Measurements from ENCODE around the gene MDP1.

MDP1 gene

DNA sequence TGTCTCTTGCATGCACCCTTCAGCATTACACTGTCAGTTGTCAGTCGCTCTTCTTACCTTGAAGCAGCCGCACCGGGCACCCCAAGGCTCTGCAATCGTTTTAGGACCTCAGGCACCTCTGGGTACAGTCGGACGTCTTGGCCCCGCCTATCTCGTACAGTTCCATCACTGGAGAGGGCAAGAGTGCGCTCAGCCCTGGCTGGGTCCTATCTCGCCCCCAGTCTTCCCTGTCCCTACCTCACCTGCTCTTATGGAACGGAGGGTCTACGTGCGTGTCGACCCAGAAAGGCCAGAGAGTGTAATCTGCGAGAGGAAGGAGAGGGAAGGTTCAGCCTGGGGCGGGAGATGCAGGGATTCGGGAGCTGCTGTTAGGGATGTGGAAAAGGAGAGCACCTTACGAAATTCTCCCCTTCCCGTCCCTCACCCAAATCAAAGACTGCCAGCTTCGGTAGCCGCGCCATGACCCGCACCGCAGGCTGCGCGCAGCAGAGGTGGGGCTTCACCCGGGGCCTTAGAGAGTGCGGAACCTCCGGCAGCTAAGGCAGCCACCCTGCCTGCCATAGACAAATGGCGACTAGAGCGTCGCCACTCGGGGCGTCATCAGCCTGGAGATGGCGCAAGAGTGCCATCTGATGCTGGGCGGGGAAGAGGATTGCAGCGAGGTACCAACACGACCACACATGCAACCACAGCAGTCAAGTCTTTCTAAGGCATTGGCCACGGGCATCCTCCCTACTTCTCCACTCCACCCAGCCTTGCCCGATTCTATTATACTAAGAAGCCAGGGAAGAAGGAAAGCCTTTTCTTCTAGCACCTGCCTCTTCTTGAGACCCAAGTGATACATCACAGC is at the start of gene MDP1:
MDP1 (minus strand) TSS at position 572 of the 850 bp plus-strand sequence; CDS start at position 461, 111 bp downstream.
- DNase-seq (ENCODE audit: extremely low read depth in 1 of 2, low read depth in 1 of 2) = peak; percentile 62 to 83

DNA sequence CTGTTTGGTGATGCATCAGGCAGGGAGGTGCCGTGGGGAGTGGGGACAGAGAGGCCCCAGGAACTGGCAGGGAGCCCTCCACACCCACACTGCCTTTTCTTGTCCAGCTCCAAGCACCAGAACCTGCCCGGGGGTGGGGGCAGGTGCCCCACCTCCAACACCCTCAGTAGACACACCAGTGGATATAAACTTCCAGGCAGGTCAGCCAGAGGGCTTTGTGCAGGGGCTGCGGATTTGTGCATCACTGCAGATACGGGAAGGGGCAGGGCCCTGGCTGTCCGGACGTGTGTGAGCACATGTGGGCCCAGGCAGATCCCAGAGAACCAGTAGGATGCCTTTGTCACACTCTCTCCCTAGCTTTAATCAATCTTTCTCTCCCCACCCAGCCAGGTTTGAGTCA is 48.4 kb upstream of the MDP1 start:
- DNase-seq (ENCODE audit: extremely low read depth in 1 of 2, low read depth in 1 of 2) = no peak

DNA sequence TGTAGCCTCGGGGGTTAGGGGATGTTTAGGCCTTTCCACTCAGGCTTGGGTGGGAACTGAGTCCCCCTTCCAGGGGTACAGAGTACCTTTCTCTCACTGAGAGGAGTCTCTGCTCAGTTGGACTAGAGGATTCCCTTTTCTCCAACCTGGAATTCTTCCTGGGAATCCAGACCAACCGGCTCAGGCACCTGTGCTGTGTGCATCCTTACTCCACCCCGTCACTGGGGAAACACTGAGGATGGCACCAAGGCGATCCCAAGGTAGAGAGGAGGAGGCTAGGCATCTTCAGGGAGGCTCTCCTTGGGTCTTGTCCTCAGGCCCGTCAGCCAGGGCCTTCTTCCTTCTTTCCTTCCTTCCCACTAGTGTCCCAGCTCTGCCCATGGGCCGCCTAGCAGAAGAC is 48.0 kb upstream of the MDP1 start:
- no peak for DNase-seq (ENCODE audit: extremely low read depth in 1 of 2, low read depth in 1 of 2)

DNA sequence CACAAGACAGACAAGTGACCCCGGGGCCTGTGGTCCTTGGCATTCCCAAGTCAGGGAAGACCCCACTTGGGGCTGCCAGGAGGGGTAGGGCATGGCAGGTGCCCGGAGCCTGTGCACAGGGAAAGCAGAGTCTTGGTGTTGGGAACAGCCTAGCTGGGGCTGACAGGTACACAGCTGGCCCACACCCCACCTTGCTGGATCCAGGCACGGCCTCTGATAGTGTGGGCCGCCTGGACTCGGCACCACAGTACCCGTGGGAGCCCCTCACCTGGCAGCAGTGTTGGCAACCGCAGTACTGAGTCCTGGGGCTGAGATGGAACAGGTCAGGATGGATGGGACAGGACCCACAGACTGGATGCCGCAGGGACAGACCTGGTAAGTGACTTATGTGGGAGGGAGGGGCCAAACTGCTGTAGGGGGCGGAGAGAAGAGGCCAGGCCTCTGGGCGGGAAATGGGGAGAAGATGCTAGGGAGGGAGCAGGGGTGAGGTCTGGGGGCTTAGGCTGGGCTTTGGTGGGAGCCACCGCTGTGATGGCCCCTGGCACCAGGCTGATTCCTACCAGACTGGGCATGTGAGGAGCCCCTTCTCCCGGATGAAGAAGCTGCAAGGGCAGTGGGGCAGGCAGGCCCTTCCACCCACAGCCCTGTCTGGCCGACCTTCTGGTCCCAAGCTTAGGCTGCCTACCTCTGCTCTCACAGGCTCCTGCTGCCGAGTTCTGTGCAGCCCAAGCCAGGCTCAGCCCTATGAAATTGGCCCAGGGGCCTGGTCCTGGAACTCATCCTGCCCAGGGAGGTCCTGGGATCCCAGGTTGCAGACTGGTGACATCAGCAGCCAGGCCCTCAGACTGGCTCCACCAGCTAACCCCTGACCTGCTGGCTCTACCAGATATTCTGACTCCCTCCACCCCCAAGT is 47.2 kb upstream of the MDP1 start, which contains the start of gene TGM1:
TGM1 (minus strand) TSS at position 357 of the 913 bp plus-strand sequence. CDS start 825 bp downstream, outside the sequence.
- no peak for DNase-seq (ENCODE audit: extremely low read depth in 1 of 2, low read depth in 1 of 2)

DNA sequence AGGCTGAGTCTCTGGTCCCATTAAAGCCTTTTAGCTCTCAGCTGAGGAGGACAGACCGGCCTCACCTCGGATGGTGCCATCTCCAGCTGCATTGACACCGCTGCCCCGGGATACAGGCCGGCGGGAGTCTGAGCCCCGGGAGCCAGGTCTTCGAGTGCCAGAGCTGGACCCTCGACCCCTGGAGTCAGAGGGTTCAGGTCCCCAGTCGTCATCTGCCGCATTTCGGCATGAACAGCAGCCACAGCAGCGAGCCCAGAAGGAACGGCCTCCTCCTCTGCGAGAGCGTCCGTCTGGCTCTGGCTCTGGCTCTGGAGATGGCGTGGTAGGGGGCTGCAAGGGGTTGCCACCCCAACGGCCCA is 46.1 kb upstream of the MDP1 start:
- DNase-seq (ENCODE audit: extremely low read depth in 1 of 2, low read depth in 1 of 2) = no peak

DNA sequence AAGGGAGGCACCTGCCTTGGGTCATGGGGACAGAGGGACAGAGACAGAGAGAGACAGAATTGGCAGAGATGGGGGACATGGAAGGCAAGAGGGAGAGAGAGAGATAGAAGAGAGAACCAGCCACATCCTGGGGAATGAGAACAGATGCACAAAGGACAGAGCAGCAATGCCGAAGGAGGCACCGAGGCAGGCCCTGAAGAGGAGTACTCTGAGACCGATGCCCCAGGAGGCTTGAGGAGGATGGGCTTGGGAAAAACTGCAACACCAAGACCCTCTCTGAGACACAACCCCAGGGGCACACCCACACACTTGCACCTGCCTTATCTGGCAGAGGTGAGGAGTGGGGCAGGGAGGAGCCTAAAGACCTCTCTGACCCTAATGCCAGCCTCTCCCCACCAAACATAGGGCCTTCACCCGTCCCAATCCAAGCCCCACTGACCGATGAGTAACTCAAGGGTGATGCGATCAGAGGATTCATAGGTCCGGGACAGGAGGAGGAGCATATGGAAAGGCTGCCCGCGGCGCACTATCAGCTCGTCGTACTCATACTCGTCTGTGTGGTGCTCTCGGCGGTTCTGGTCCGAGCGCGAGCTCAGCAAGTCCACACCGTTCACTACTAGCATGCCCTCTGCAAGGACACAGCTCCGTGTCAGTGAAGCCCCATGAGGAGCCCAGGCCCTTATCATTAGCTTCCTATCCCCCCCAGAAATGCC is 45.5 kb upstream of the MDP1 start:
- no peak for DNase-seq (ENCODE audit: extremely low read depth in 1 of 2, low read depth in 1 of 2)

DNA sequence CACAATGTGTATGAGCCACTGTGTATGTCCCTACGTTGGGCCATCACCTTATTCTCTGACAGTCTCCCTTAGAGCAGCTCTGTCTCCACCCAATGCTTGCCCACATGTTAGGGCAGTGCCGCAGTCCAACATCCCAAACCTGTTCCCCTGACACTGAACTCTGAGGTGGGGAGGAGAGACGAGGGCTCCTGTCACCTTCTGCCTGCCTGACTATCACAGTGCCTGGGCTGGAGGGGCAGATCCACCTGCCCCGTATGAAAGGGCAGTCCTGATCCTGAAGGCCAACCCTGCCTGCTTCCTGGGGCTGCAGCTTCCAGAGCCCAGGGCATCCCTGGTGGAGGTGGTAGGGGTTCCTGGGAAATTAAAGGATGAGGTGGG is 44.9 kb upstream of the MDP1 start:
- DNase-seq (ENCODE audit: extremely low read depth in 1 of 2, low read depth in 1 of 2) = no peak

DNA sequence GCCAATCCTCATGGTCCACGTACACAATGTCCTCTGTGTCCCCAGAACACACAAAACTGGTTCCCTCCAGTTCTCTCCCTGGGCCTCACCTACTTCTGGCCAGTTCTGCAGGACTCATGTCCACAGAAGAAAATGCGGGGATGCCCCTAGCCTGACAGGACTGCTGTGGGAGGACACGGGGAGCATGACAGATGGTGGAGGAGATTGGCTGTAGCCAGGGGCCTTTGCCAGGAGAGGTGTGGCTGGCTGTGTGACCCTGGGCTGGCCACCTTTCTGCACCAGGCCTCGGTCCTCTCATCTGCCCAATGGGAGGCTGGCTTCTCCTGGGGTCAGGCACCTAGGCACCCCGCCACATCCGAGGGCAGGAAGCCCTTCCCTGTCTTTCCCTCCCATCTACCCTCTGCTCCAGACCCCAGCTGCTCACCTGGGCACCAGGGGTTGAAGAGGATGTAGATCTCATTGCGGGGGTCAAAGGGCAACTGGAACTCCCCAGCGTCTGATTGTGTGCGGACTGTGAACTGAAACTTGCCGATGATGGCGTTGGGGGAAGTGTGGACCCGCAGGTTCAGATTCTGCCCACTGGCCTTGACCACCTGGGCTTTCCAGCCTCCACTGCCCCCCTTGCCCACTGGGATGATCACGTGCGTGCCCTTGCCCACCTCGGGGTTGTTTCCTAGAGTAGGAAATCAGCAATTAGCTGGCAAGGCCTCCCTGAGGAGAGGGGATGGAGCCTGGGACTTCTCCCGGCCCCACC is 44.3 kb upstream of the MDP1 start:
- DNase-seq (ENCODE audit: extremely low read depth in 1 of 2, low read depth in 1 of 2) = no peak

DNA sequence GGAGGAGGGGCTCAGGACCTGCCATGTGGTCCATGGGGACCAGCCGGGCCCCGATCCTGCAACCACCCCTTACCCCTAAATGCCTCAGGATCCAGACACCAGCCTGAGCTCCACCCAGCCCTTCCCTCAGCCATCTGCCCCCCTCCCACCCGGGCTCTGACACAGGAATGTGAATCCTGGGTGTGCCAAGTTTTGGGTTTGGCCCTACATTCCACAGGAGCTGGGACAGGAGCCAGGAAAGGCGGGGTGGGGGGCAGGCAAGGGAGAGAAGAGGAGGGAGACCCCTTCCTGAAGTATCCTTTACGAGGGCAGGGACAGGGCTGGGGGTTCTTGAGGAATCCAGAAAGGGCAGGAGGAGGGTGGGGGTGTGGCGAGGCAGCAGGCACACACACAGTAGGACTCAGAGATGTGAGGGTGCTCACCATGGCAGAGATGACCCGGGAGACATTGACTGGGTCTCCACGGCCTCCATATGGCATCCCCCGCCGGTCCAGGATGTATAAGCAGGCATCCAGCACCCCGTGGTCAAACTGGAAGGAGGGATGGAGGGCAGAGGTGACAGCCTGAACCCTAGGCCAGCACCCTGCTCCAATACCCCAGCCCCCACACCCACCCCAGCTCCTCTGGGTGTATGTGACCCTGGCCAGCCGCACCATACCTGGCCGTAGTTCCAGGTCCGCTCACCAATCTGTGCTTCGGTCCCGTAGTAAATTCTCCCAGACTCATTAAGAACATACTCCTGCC is 43.6 kb upstream of the MDP1 start:
- DNase-seq (ENCODE audit: extremely low read depth in 1 of 2, low read depth in 1 of 2) = no peak

DNA sequence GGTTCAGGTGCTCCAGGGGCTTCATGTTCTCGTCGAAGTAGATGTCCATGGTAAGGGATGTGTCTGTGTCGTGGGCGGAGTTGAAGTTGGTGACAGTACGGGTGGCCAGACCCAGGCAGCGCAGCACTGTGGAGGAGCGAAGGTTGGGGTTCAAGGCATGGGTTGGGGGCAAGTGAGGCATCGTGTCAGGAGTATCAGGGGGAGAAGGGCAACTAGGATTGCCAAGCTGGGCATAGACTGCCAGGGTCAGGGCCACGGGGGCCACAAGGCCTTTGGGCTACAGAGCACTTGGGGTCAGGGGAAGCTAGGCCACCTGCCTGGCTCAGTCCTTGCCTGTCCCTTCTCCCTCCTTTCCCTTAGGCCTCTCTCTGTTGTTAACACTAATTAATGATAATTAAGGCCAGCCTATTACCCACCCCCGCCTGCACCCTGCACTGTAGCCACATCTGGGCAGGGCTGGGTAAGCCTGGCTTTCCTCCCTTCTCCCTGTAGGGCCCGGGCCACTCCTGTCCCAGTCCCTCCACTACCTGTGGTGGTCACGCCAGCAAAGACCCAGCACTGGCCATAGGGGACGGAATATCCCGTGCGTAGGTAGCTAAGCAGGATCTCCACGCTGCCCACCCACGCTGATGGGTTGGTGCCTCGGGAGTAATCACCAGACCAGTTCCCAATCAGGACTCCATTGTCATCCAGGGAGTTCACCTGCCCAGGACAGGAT is 42.8 kb upstream of the MDP1 start:
- DNase-seq (ENCODE audit: extremely low read depth in 1 of 2, low read depth in 1 of 2) = no peak

DNA sequence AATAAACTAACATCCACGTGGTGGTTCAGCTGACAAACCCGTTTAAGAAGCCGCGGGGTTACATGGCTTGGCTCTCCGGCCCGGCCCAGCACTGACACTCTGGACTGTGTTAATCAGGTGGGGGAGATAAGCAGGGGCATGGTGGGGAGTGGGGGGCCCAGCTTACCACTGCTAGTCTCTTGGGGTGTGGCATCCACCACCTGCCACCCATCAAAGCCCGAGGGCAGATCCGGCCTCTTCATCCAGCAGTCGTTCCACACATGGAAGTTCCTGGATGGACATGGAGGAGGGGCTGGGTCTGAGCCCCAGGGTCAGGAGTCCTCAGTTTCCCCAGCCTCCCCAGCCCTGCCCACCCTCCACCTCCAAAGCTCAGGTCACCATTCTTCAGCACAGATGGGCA is 42.3 kb upstream of the MDP1 start:
- no peak for DNase-seq (ENCODE audit: extremely low read depth in 1 of 2, low read depth in 1 of 2)

DNA sequence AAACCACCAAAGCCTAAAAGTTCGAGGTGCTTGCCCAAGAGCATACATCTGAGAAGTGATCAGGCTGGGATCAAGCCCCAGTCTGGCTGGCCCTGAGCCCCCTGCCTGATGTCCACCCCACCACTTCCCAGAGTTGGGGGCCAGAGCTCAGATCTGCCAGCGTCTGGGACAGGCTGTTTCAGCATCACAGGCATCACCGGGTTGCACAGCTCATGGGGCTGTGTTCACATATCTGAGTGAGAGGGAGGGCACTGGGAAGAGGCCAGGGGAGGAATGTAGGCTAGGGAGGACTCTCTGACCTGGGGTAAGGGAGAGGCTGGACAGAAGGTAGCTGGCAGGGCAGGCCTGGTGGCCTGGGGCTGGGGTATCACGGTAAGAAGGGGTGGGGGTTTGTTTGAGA is 41.1 kb upstream of the MDP1 start:
- no peak for DNase-seq (ENCODE audit: extremely low read depth in 1 of 2, low read depth in 1 of 2)

DNA sequence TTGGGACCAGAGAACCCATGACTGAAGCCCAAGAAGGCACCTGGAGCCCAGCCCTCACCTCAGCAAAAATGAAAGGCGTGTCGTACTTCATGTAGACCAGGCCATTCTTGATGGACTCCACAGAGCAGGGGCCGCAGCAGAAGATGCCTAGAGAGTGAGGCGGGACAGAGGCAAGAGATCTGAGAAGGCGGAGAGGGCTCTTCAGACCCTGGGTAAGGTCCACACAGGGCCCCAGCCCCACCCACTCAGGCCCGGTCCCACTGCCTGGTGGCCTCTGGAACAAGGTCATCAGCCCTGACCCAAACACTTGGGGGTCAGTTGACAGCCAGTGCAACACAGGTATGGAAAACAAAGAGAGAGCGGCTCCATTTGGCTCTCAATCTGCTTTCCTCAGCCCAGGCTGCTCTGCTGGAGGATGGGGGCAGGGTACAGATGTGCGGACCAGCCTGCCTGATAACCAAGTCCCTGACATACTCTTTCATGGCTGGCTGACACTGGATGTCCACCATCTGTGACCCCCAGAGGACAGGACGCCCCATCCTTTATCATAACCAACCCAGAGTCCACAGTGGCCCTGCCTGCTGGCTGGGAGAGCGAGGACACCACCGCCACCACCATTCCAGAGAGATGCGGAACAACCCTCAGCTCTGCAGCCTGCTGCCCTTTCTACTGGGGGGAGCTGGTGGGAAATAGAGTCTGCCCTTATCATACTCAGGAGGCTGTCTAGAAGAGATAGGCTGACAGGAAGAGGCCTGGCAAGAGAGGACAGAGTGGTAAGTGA is 40.3 kb upstream of the MDP1 start:
- DNase-seq (ENCODE audit: extremely low read depth in 1 of 2, low read depth in 1 of 2) = no peak

DNA sequence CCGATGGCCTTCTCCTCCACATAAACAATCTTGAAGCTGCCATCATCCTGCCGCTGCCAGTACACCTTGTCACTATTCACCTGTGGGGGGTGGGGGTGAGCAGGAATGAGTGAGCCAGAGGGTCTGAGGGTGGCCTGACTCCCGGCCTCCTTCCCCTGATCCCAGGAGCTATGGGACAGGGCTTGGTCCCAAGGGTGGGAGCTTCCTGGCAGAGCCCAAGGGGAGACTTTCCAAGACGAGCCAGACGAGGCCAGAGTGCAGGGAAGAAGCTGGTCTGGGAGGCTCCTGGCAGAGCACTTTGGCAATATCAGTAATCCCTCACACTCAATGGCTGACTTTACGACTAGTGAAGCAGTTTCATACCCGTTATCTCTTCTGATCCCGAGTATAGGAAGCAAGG is 39.6 kb upstream of the MDP1 start:
- no peak for DNase-seq (ENCODE audit: extremely low read depth in 1 of 2, low read depth in 1 of 2)

DNA sequence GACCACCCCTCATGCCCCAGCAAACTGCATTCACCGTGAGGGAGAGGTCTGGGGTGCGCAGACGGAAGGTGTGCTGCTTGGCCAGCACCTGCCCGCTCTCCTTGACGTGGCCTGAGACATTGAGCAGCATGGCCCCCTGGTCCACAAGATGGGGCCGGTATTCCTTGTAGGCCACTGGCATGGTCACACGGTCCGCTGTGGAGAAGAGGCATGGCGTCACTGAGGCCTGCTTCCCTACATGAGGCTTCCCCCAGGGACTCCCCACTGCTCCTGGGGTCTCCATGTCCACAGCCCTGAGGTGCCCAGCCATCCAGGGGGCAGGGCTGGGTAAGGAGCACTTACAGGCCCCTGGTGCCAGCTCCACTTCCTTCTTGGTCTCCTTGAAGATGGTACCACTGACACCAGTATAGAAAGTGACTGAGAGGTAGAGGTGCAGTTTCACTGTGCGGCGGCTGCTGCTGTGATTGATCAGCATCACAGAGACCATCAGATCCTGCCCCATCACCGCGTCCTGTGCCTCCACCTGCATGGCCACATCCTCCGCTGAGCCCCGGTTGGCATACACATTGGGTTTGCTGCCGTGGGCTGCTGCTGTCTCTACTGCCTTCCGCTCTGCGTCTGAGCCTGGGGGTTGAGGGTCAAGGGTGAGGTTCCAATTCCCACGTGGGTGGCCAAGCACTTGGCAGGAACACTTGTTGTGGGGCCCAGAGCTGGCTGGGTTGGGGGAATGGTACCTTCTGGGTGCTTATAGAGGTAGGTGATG is 38.9 kb upstream of the MDP1 start:
- no peak for DNase-seq (ENCODE audit: extremely low read depth in 1 of 2, low read depth in 1 of 2)

DNA sequence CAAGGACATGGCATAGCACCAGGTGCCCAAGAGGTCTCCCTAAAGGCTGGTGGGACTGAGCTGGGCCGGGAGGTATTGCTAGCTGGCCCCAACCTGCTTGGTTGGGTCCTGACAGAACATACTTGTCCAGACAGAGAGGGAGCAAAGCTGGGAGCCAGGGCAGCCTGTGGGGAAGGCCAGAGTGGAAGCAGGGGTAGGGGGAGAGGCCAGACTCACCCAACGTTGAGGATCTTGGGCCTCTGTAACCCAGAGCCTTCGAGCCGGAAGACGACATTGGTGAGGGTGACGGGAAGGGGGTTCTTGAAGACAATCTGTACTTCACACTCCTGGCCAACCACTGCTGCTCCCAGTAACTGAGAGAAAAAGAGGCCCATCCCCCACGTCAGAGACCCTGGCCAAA is 38.1 kb upstream of the MDP1 start:
- DNase-seq (ENCODE audit: extremely low read depth in 1 of 2, low read depth in 1 of 2) = no peak

DNA sequence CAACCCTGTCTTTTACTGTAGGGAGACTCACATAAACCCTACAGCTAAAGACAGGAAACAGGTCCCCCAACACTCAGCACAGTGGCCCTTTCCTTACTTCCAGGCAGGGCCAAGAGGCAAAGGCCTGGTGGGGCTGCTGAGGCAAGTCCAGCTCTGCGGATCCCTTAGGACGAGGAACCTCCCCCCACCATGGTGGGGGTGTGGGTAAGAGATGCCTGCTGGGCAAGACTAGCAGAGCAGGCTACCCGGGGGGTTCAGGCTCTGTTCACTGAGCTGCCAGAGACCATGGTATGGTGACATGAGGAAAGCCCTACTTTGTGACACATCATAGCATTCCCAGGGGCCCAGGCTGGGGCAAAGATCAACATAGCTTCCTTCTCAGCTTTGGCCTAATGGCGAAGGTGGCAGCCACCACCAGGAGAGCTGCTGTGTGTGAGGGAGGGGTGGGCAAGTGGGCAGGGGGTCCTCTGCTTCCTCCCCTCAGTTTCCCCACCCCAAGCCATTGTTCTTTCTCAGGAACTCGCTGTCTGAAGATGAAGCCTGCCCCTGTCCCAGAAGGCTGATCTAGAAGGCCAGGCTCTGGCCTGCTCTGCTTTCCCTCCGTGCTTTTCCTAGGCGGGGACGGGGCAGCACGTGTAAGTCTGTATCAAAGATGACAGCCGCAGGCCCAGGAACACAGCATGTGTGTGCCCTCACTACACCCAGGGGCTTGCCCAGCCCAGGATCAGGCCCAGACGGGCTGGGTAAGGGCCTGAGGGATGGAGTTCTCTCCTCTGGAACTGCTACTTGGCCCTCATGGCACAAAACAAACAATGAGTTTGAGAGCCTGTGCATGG is 36.6 kb upstream of the MDP1 start:
- DNase-seq (ENCODE audit: extremely low read depth in 1 of 2, low read depth in 1 of 2) = no peak
